Measurements from ENCODE around the gene MADCAM1.

DNA sequence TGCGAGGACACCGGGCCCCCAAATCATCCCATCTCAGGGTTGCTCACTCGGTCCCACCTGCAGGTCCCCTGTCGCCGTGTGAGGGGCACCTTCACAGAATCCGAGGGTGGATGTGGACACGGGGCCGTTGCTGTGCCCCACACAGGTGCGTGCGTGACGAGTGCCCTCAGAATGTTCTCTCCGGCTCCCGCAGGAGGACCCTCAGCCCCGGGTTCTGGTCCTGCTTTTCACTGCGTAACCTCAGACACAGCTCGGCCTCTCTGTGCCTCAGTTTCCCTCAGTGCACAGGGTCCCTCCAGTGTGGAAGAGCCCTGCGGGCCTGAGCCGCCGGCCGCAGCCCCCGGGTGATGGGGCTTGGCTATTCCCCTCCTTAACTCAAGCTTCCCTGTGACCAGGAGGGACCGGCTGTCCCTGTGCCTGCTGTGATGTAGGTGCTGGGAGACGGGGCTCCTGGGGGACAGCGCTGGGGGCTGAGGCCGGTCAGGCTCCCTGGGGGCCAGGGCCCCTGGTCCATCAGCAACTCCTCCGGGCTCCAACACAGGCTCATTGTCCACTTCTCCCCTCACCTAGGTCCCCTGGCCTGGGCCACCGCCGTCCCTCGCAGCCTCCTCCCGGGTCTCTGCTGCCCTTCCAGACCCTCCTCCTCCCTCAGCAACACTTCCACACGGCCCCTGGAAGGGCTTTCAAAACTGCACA is 40.3 kb upstream of the MADCAM1 start:
- TF ChIP-seq, protein P1, sequence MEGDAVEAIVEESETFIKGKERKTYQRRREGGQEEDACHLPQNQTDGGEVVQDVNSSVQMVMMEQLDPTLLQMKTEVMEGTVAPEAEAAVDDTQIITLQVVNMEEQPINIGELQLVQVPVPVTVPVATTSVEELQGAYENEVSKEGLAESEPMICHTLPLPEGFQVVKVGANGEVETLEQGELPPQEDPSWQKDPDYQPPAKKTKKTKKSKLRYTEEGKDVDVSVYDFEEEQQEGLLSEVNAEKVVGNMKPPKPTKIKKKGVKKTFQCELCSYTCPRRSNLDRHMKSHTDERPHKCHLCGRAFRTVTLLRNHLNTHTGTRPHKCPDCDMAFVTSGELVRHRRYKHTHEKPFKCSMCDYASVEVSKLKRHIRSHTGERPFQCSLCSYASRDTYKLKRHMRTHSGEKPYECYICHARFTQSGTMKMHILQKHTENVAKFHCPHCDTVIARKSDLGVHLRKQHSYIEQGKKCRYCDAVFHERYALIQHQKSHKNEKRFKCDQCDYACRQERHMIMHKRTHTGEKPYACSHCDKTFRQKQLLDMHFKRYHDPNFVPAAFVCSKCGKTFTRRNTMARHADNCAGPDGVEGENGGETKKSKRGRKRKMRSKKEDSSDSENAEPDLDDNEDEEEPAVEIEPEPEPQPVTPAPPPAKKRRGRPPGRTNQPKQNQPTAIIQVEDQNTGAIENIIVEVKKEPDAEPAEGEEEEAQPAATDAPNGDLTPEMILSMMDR (IDR thresholded peaks at IDR 0.05): no peak
- no peak for TF ChIP-seq POLR2A (IDR thresholded peaks at IDR 0.05)
